Ovary (tissue), 3 donors: ENCODE measurements around the gene STPG1.

Experiments used
- CTCF ChIP-seq, 3 donors: fragments of 450-650 bp in 2 of 3; fragments of 200-600 bp in 1 of 3; IDR thresholded peaks; one replicate each; pipeline versions ENCODE4 v1.5.1 to v1.8.0; 2016 to 2022; ENCODE audit warnings: antibody characterized with exemption in 3 of 3, mild to moderate bottlenecking in 1 of 3
- EP300 ChIP-seq: sonication (generic); formaldehyde crosslinking; IDR thresholded peaks from one replicate; pipeline ENCODE4 v1.6.1; 2017; ENCODE audit warnings: antibody characterized with exemption
- POLR2A ChIP-seq: fragments of 450-650 bp; IDR thresholded peaks from one replicate; pipeline ENCODE4 v1.6.1; 2017; ENCODE audit warnings: antibody characterized with exemption, mild to moderate bottlenecking, moderate library complexity
- donor health status: DM: no; HTN: no; CAD: no.

GRCh38 chr1:24317956-24318614 is 95.5 kb downstream of the STPG1 start:
- TF ChIP-seq CTCF (IDR thresholded peaks at IDR 0.05) (no peak), EP300 (no peak), POLR2A (no peak)
